ENCODE results near the gene F3.

Gene F3

DNA sequence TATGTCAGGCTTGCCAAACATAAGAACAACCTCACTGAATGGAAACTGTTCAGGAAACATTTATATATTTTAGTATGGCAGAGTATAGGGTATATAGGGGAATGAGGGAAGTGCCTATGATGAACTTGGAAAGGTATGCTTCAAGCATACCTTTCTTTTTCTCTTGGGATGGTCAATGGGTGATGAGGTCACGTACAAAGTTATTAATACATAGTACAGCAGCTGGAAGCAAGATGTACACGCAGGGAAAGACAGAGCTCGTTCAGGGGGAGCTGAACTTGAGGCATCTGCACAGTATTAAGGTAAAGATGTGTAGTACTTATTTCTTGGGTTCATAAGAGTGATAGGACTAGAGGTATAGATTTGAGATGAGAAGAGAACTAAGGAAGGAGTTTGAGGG lies 61.9 kb downstream of the F3 start:
- Histone ChIP-seq H4K91ac (ENCODE audit: low read depth, low read length, poor library complexity) (no peak overlapping the region), H3K27me3 (ENCODE audit: control insufficient read depth in 3 of 3, insufficient read depth in 3 of 3, low read depth in 1 of 3, low read length in 3 of 3) (no peaks in the 10 kb centered on the region), H4K8ac (ENCODE audit: low read depth, low read length) (no peak overlapping the region), H3K4me3 (ENCODE audit: low read length in 2 of 2) (no peak overlapping the region), H2BK12ac (ENCODE audit: low read length) (no peak overlapping the region), H3K9me3 (replicated peaks in 1 of 2; ENCODE audit: control insufficient read depth in 2 of 2, insufficient read depth in 1 of 2, low read depth in 1 of 2, low read length in 2 of 2) (no peaks in the 10 kb centered on the region), H3K4ac (ENCODE audit: low read length) (no peak overlapping the region), H3K18ac (ENCODE audit: low read length) (no peak overlapping the region), H3K23ac (ENCODE audit: low read depth, low read length, poor library complexity) (no peak overlapping the region), H3K4me2 (ENCODE audit: insufficient read depth, low read length, poor library complexity, severe bottlenecking) (no peak overlapping the region), H3K14ac (ENCODE audit: low read length) (no peak overlapping the region), H3K36me3 (replicated peaks in 1 of 2; ENCODE audit: control insufficient read depth in 2 of 2, insufficient read depth in 2 of 2, low read length in 2 of 2) (peaks cover 3 to 60% of the 10 kb centered on the region in 2 donors), H3K27ac (replicated peaks; ENCODE audit: low read length) (no peak overlapping the region), H3K4me1 (ENCODE audit: control insufficient read depth in 2 of 2, insufficient read depth in 1 of 2, low read depth in 1 of 2, low read length in 2 of 2) (no peaks in the 10 kb centered on the region), H3K79me1 (ENCODE audit: low read depth, low read length) (no peaks in the 10 kb centered on the region), H3K9ac (ENCODE audit: low read depth, low read length, poor library complexity) (no peak overlapping the region), H2BK15ac (ENCODE audit: low read length) (no peak overlapping the region), H2BK120ac (ENCODE audit: low read depth, low read length) (no peak overlapping the region), H2BK5ac (ENCODE audit: low read length) (no peak overlapping the region), H2AFZ (ENCODE audit: low read length) (no peak overlapping the region), H2AK5ac (ENCODE audit: low read depth, low read length) (no peak overlapping the region)
- no CpG with 5 or more reads among the region's 3 CpGs for WGBS, 2 donors (ENCODE audit: extremely low coverage in 2 of 2, insufficient read length in 2 of 2, insufficient replicate concordance in 1 of 2)
- DNase-seq (ENCODE audit: low spot score): no peak

All from neuronal stem cell (in vitro differentiated cells).